ENCODE measurements around the gene CYSRT1.

GRCh38 chr9:137191245-137191644 lies 33.7 kb upstream of the CYSRT1 start:
- no peak for TF ChIP-seq CTCF (conservative IDR thresholded peaks at IDR 0.05; ENCODE audit: low read depth, low read length)
- no peak for TF ChIP-seq EZH2phosphoT487 (IDR thresholded peaks at IDR 0.05; ENCODE audit: borderline replicate concordance, low read length)
